Measurements from ENCODE around the gene SPRYD3.

Gene SPRYD3

GRCh38 chr12:53025250-53025649, 53.9 kb downstream of the SPRYD3 start:
- in situ Hi-C loops (cut with HindIII; ENCODE audit: low pct_unique_long_range_greater_than_20kb, low sequenced_read_pairs): no loop called here
- DNase-seq (ENCODE audit: low read depth in 1 of 2, low spot score in 1 of 2): no peak
- TF ChIP-seq JUND (IDR thresholded peaks at IDR 0.05; ENCODE audit: low read depth): no peak

GRCh38 chr12:53014709-53015108, 64.5 kb downstream of the SPRYD3 start:
- no peak for DNase-seq (ENCODE audit: low read depth in 1 of 2, low spot score in 1 of 2)
- in situ Hi-C loops (cut with HindIII; ENCODE audit: low pct_unique_long_range_greater_than_20kb, low sequenced_read_pairs): no loop called here
- TF ChIP-seq JUND (IDR thresholded peaks at IDR 0.05; ENCODE audit: low read depth): no peak

Data from T47D (cell line).